NCI-H2107 treated with DMSO at 0.1 percent for 48 hours (cell line): Measurements from ENCODE around the gene NCOA3.
"Not testable (repeated sequence)": the region's sequence is repeated elsewhere in the genome, so short reads cannot be mapped to it uniquely, and the experiment has no call there.

Source experiments
- DNase-seq: peaks from one replicate; lab custom pipeline; 2025; ENCODE audit not compliant: unreplicated experiment; lab: John Stamatoyannopoulos, UW

The NCOA3 gene

GRCh38 chr20:47561603-47562583 is 60.2 kb downstream of the NCOA3 start:
- DNase-seq, result no peak

DNA sequence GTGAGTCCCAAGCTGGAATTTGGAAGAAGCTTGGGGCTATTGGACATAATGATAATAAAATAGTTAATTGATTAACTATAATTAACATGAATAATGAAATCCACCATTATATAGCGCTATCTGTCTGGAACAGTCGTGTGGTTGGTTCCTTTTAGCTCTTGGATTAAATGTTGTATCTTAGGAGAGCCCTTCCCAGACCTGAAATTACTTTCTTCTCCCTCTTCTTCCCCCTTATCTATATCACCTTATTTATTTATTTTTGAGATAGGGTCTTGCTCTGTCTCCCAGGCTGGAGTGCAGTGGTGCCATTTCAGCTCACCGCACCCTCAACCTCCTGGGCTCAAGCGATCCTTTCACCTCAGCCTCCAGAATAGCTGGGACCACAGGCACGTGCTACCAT is 64.6 kb downstream of the NCOA3 start:
- no peak for DNase-seq

DNA sequence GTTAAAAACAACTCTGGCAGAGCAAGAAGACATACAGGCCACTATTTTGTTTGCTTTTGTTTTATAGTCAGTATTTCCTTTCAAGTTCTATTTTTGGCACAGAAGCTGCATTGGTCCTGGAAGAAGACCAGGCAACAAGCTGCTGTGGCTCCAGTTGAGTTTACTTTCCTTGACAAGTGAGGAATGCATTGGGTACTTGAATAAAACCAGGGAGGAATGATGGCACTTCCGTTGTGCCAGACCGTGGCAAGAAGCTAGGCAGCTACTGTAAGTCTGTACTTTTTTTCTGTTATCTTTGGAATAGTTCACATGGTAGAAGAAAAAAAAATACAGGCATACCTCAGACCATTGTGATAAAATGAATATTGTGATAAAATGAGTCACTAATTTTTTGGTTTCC is 66.3 kb downstream of the NCOA3 start:
- peak; percentile 59 for DNase-seq

DNA sequence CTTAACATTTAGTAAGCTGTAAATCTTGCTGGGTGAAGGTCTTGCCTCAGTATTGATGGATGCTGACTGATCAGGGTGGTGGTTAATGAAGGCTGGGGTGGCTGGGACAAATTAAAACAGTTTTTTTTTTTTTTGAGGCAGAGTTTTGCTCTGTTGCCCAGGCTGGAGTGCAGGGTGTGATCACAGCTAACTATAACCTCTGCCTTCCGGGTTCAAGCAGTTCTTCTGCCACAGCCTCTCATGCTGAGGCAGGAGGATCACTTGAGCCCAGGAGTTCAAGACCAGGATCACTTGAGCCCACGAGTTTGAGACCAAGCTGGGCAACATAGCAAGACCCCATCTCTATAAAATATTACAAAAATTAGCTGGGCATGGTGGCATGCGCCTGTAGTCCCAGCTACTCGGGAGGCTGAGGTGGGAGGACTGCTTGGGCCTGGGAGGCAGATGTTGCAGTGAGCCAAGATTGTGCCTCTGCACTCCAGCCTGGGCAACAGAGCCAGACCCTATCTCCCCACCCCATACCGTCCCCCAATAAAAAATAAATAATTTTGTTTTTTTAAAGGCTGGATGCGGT is 67.2 kb downstream of the NCOA3 start:
- no peak for DNase-seq

DNA sequence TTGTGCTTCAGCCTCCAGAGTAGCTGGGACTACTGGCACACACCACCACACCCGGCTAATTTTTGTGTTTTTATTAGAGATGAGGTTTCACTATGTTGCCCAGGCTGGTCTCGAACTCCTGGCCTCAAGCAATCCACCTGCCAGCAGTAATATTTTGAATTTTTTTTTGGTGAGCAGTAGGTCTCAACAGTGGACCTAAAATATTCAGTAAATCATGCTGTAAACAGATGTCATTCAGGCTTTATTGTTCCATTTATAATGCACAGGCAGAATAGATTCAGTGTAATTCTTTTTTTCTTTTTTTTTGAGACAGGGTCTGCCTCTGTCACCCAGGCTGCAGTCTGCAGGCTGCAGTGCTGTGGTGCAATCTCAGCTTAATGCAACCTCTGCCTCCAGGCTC is 69.7 kb downstream of the NCOA3 start:
- no peak for DNase-seq

DNA sequence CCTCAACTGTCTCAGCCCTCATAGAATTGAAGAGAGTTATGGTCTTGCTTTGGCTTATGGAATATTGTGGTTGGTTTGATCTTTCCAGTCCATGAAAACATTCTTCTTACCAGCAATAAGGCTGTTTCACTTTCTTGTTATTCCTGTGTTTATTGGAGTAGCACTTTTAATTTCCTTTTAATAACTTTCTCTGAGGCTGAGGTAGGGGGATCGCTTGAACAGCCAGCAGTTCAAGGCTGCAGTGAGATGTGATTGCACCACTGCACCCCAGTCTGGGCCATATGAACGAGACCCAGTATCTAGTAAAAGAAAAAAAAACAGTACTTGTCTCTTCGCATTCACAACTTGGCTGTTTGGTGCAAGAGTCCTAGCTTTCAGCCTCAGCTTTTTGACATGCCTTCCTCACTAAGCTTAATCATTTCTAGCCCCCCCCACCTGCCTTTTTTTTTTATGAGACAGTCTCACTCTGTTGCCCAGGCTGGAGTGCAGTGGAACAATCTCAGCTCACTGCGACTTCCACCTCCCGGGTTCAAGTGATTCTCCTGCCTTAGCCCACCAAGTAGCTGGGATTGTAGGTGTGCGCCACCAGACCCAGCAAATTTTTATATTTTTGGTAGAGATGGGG is 70.5 kb downstream of the NCOA3 start:
- no peak for DNase-seq

DNA sequence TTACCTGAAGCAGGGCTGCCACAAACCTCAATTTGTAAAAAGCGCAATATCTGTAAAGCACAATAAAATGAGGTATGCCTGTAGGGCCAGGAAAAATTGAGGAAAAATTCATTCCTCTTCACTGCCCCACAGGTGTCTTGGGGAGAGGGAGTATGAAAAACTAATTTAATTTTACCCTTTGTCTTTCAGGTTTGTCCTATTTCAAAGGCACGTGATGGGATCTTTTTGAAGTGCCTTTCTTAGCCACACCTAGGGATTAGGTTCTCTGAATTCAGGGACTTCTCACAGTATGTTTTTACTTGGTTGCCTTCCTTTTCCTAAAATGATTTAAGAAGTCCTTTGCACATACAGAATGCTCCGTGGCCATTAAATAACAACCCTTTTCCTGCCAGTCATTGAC is 71.9 kb downstream of the NCOA3 start:
- DNase-seq, result no peak

- peak; percentile 38 for DNase-seq
Measured at GRCh38 chr20:47574616-47575364, 73.1 kb downstream of the NCOA3 start.

DNA sequence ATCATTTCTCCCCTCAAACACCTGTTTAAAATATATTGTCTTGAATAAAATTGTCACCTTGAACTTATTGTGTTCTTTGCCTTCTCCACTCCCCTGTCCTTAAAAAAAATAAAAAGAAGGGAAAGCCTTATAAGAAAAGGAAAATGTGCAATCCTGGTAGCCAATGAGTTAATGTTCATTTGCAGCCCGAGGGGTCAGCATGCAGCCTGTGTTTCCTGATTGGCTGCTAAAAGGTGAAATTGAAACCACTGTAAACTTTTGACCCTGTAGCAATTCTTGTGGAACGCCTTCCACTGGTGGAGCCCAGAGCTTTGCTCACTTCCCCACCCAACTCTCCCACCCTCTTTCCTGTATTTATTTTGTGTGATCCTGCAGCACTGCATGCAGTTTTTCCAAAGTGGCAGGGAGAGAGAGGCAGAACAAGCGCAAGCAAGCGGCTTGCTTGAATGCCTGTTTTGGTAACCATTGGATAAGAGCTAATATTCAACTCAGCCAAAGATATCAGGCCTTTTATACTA is 74.9 kb downstream of the NCOA3 start:
- peak; percentile 64 for DNase-seq

DNA sequence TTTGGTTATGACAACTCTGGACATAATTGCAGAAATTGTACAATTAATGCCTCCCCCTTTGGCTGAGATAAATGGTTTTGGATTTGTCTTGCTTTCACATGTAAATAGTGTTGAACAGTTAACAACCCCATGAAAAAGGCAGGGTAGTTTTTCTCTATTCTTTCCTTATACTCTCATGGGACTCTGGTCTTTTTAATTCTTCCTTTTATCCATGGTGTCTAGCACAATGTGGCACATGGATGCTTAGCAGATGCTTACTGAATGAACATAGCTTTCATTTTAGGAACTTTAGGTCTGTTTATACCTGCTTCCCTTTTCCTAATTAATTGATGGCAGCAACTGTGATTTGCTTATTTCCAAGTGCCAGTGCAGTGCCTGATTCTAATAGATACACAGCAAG is 75.6 kb downstream of the NCOA3 start:
- no peak for DNase-seq

DNA sequence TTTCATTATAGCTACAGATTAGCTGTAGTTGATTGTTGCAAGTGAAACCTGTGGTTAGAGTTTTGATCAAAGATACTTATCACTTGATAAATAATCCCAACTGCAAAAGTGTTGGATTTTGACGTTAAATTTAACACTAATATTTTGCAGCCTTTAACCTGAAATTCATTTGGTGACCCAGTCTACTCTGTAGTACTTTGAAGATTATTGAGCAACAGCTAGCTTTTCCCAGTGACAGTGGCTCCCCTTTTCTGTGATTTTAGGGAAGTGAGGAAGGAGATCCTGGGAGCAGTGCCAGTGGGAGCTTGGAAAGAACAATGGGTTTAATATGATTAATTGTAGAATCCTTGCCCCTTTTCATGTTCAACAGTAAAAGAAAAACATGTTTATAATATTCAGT is 76.9 kb downstream of the NCOA3 start:
- no peak for DNase-seq

DNA sequence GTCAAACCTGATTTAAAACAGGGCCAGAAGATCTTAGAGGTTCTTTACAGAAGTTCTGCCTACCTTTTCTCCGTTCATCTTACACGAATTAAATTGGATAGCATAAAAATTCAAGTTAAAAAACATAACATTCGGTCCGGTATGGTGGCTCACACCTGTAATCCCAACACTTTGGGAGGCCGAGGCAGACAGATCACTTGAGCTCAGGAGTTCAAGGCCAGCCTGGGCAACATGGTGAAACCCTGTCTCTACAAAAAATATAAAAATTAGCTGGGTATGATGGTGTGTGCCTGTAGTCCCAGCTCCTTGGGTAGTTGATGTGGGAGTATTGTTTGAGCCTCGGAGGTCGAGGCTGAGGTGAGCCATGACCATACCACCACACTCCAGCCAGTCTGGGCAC is 79.0 kb downstream of the NCOA3 start:
- not testable (repeated sequence) for DNase-seq

DNA sequence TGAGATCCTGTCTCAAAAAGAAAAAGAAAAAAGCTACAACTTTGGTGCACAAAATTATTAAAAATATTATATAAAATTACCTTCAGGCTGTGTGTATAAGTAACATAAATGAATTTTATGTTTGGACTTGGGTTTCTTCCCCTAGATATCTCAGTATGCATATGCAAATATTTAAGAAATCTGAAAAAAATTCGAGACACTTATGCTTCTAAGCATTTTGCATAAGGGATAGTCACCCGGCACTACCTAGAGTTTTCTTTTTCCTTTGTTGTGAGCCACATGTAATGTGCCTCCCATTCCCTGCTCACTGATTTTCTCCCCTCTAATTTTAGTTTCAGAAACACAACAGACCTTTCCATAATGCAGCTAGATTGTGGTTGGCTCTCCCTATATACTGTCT is 79.4 kb downstream of the NCOA3 start:
- no peak for DNase-seq

- DNase-seq, result no peak
Measured at GRCh38 chr20:47583551-47583950, 81.9 kb downstream of the NCOA3 start.

DNA sequence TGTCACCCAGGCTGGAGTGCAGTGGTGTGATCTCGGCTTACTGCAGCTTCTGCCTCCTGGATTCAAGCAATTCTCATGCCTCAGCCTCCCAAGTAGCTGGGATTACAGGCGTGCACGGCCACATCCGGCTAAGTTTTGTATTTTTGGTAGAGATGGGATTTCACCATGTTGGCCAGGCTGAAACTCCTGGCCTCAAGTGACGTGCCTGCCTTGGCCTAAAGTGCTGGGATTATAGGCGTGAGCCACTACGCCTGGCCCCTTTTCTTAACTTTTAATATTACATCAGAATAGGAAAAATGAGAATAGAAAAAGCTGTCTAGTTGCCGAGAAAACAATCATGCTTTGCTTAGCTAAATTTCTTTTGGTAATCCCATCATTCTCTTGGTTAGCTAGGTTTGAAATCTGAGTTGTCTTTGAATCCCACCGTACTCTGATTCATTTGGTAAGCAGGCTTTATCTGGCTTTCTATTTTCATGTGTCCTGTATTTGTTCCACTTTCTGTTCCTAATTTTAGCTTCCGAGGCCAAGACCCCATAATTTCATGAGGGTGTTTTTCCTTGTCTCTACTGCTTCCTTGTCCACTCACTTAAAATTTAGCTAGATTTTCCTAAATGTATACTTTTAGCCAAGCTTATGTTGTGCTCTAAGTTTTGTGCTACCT is 83.5 kb downstream of the NCOA3 start:
- DNase-seq, result no peak

DNA sequence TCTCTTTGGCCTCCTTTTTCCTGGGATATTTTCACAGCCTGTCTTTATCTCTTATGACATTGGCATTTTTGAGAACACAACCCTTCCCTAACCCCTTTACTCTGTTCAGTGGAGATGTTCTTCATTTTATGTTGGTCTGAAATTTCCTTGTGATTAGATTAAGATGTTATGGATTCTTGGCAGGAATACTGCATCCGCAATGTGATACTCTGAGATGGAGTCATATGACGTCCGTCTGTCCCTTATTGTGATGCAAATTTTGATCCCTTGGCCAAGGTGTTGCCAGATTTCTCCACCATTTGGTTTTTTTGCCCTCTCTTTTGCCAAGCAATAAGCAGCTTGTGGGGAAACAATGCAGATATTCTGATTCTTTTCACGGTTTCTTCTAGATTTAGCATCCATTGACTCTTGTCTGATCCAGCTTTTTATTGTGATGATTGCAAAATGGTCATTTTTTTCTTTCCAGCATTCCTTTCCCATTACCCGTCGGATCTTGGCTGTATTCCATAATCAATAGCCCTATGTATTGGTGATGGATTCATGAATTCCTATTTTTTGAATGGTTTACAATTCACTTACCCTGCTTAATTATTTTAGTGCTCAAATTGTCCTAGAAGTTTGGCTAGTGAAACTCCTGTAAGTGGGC is 85.1 kb downstream of the NCOA3 start:
- DNase-seq, result no peak

DNA sequence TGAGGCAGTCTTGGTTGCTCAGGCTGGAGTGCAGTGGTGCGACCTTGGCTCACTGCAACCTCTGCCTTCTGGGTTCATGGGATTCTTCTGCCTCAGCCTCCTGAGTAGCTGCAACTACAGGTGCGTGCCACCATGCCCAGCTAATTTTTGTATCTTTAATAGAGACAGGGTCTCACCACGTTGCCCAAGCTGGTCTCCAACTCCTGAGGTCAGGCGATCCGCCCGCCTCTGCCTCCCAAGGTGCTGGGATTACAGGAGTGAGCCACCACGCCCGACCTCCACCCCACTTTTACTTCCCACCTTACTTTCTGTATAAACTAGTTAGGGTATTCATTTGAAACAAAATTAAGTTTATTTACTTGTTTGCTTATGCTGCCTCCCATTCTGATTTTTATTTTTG is 86.5 kb downstream of the NCOA3 start:
- DNase-seq, result no peak

- no peak for DNase-seq
Measured at GRCh38 chr20:47591231-47591630, 89.5 kb downstream of the NCOA3 start.

- DNase-seq, result no peak
Measured at GRCh38 chr20:47594157-47594556, 92.5 kb downstream of the NCOA3 start.

GRCh38 chr20:47595138-47595537 is 93.5 kb downstream of the NCOA3 start:
- DNase-seq, result not testable (repeated sequence)
